CD4-positive, alpha-beta T cell (primary cell): ENCODE measurements around the gene NR2F6. TPM values are rescaled to one million over a fixed set of nuclear protein-coding genes. Genes with fewer than 3 reads are reported as not detected.
A peak's percentile ranks its signal among the peaks of the same experiment; 100 is the strongest.

Source experiments
- ATAC-seq: fragments of 200-7000 bp; cut with Tn5 transposase; one replicate; pipeline ENCODE4 v1.10.0; 2022; ENCODE audit warnings: mild to moderate bottlenecking; ENCODE audit not compliant: poor library complexity
- CTCF ChIA-PET: fragments of 350-600 bp; sonication (Branson Sonifier 250); formaldehyde crosslinking; loops from one replicate; lab custom pipeline; 2021; ENCODE audit warnings: antibody characterized with exemption, inconsistent platforms; lab: Charles Lee
- POLR2A ChIA-PET: fragments of 350-600 bp; sonication (Branson Sonifier 250); formaldehyde crosslinking; loops from one replicate; lab custom pipeline; 2021; ENCODE audit warnings: antibody characterized with exemption, inconsistent platforms; lab: Charles Lee
- DNase-seq, 14 experiments: peaks; one replicate each; pipeline ENCODE4 v3.0.0-alpha.2; 2013 to 2020; ENCODE audit warnings: mixed read lengths in 2 of 14
- H3K27ac ChIP-seq, 2 donors: one replicate each; pipeline versions ENCODE4 v1.5.1 to v1.7.0; 2013; ENCODE audit warnings: low read length in 2 of 2, low read depth in 1 of 2, mild to moderate bottlenecking in 1 of 2
- H3K27me3 ChIP-seq, 2 experiments: 1 replicate in 1 of 2; 2 replicates in 1 of 2; pipeline versions ENCODE4 v1.6.1 to v1.7.0; 2013; ENCODE audit warnings: low read length in 2 of 2, control low read depth in 1 of 2, mild to moderate bottlenecking in 1 of 2, moderate library complexity in 1 of 2; ENCODE audit not compliant: insufficient read depth in 2 of 2, control insufficient read depth in 1 of 2
- H3K36me3 ChIP-seq: one replicate; pipeline ENCODE4 v1.6.1; 2013; ENCODE audit warnings: low read length, control low read depth; ENCODE audit not compliant: insufficient read depth
- H3K4me1 ChIP-seq: one replicate; pipeline ENCODE4 v1.6.1; 2013; ENCODE audit warnings: low read length, control low read depth; ENCODE audit not compliant: insufficient read depth
- H3K4me3 ChIP-seq: one replicate; pipeline ENCODE4 v1.5.1; 2013; ENCODE audit warnings: mild to moderate bottlenecking, low read length, moderate library complexity
- H3K9me3 ChIP-seq, 2 experiments: 1 replicate in 1 of 2; 2 replicates in 1 of 2; pipeline versions ENCODE4 v1.6.1 to v1.7.0; 2013; ENCODE audit warnings: low read length in 2 of 2, mild to moderate bottlenecking in 2 of 2, control low read depth in 1 of 2, moderate library complexity in 1 of 2; ENCODE audit not compliant: control insufficient read depth in 1 of 2, insufficient read depth in 1 of 2
- H3K27ac Mint-ChIP-seq: one replicate; pipeline ENCODE4 v1.8.0; 2020; ENCODE audit warnings: mixed read lengths
- H3K27me3 Mint-ChIP-seq: one replicate; pipeline ENCODE4 v1.8.0; 2021; ENCODE audit warnings: mixed read lengths
- H3K36me3 Mint-ChIP-seq: one replicate; pipeline ENCODE4 v1.8.0; 2021; ENCODE audit warnings: low read depth, mixed read lengths
- H3K4me1 Mint-ChIP-seq: one replicate; pipeline ENCODE4 v1.8.0; 2021; ENCODE audit warnings: low read depth, mixed read lengths
- H3K4me3 Mint-ChIP-seq: one replicate; pipeline ENCODE4 v1.8.0; 2020; ENCODE audit warnings: mild to moderate bottlenecking, mixed read lengths
- H3K9me3 Mint-ChIP-seq: one replicate; pipeline ENCODE4 v1.8.0; 2020; ENCODE audit warnings: mixed read lengths
- CTCF ChIP-seq: fragments of 200-600 bp; IDR thresholded peaks from one replicate; pipeline ENCODE4 v1.8.0; 2022; ENCODE audit warnings: antibody characterized with exemption, mild to moderate bottlenecking
- intact Hi-C, 2 experiments: fragments of 100-400 bp; cut with DNase I in 1 of 2; cut with micrococcal nuclease in 1 of 2; formaldehyde crosslinking; loops; one replicate each; pipeline versions ENCODE4 v1.15.1 to v1.9.0; 2023 to 2025; cut with DNase I, micrococcal nuclease
- total RNA-seq, 174 experiments: library from RNA in 2 of 174; stranded (reverse) in 2 of 174; gene quantifications; one replicate each; pipeline ENCODE4 v1.2.3 and lab custom pipeline; 2021 to 2026

NR2F6 gene
- total RNA-seq, 2 experiments from 2014 or later, result 0.74 to 1.1 TPM

GRCh38 chr19:17244618-17245534, 843 bp downstream of the NR2F6 start:
- Histone ChIP-seq H3K36me3 (no peaks in the 10 kb centered on the region), H3K9me3 (no peaks in the 10 kb centered on the region), H3K4me1 (peaks cover 17% of the 10 kb centered on the region), H3K27ac (no peak overlapping the region), H3K4me3 (no peak overlapping the region), H3K27me3 (no peaks in the 10 kb centered on the region)
- intact Hi-C loops, result no loop called here
- ChIA-PET POLR2A (interaction anchor here (1.0 kb wide), 1 partner anchor 30 kb away, joined by 3 read pairs; the partner anchor contains the start of gene USE1), CTCF (no interaction called here)
- DNase-seq (peak in 3 of 14 experiments; percentile 32 to 55 (median 39)), ATAC-seq (peak; percentile 25)
- Mint-ChIP-seq H3K36me3 (no peaks in the 10 kb centered on the region), H3K4me3 (peak overlapping the region; percentile 74), H3K4me1 (no peaks in the 10 kb centered on the region), H3K9me3 (no peaks in the 10 kb centered on the region), H3K27ac (no peak overlapping the region), H3K27me3 (peaks cover 5% of the 10 kb centered on the region)
- no peak for TF ChIP-seq CTCF

GRCh38 chr19:17243830-17244617, 1.7 kb downstream of the NR2F6 start:
- Mint-ChIP-seq H3K27ac (no peak overlapping the region), H3K9me3 (no peaks in the 10 kb centered on the region), H3K36me3 (no peaks in the 10 kb centered on the region), H3K4me3 (peak overlapping the region; percentile 74), H3K27me3 (peaks cover 5% of the 10 kb centered on the region), H3K4me1 (no peaks in the 10 kb centered on the region)
- no peak for DNase-seq
- no peak for ATAC-seq
- no peaks in the 10 kb centered on the region for H3K27me3 ChIP-seq
- ChIA-PET POLR2A (interaction anchor here (0.6 to 1.9 kb wide), 4 partner anchors 23 to 37 kb away, joined by 3 to 5 read pairs (median 3); partner anchors contain the start of genes BABAM1 and USE1), CTCF (no interaction called here)
- H3K36me3 ChIP-seq, result no peaks in the 10 kb centered on the region
- peaks cover 17% of the 10 kb centered on the region for H3K4me1 ChIP-seq
- no peak for TF ChIP-seq CTCF
- H3K9me3 ChIP-seq, result no peaks in the 10 kb centered on the region
- intact Hi-C loops, result no loop called here
- no peak overlapping the region for H3K4me3 ChIP-seq
- no peak overlapping the region for H3K27ac ChIP-seq

GRCh38 chr19:17243211-17243829, 2.4 kb downstream of the NR2F6 start:
- CTCF ChIA-PET, result no interaction called here
- no peak for TF ChIP-seq CTCF
- Histone ChIP-seq H3K4me1 (peaks cover 17% of the 10 kb centered on the region), H3K36me3 (no peaks in the 10 kb centered on the region), H3K9me3 (no peaks in the 10 kb centered on the region), H3K27ac (no peak overlapping the region), H3K4me3 (no peak overlapping the region), H3K27me3 (no peaks in the 10 kb centered on the region)
- H3K27me3 Mint-ChIP-seq, result peaks cover 5% of the 10 kb centered on the region
- no peaks in the 10 kb centered on the region for H3K4me1 Mint-ChIP-seq
- H3K27ac Mint-ChIP-seq, result no peak overlapping the region
- no peaks in the 10 kb centered on the region for H3K36me3 Mint-ChIP-seq
- intact Hi-C loops, result no loop called here
- POLR2A ChIA-PET, result interaction anchor here (1.0 to 1.9 kb wide), 4 partner anchors 17 to 38 kb away, joined by 3 to 7 read pairs (median 4); partner anchors contain the start of genes BABAM1 and OCEL1
- no peaks in the 10 kb centered on the region for H3K9me3 Mint-ChIP-seq
- DNase-seq (no peak), ATAC-seq (no peak)
- peak overlapping the region; percentile 74 for H3K4me3 Mint-ChIP-seq
